GM12801 (cell line): ENCODE data around the gene FAM53A.

Source experiments
- CTCF ChIP-seq: IDR thresholded peaks from one replicate; pipeline ENCODE4 v1.5.1; 2011; ENCODE audit warnings: control low read depth; ENCODE audit not compliant: insufficient read length; ENCODE audit errors: extremely low read depth

Gene FAM53A

GRCh38 chr4:1664141-1664540 is 20.0 kb downstream of the FAM53A start:
- TF ChIP-seq CTCF, result no peak

- no peak for TF ChIP-seq CTCF
These were observed 20.6 kb downstream of the FAM53A start for GRCh38 chr4:1663549-1663948.

- TF ChIP-seq CTCF, result no peak
These were observed 22.4 kb downstream of the FAM53A start for GRCh38 chr4:1661695-1662094.

- no peak for TF ChIP-seq CTCF
These were observed 23.0 kb downstream of the FAM53A start for GRCh38 chr4:1660948-1661677.

- TF ChIP-seq CTCF, result no peak
These were observed 24.7 kb downstream of the FAM53A start for GRCh38 chr4:1659104-1660043.

GRCh38 chr4:1658581-1658980 is 25.5 kb downstream of the FAM53A start:
- TF ChIP-seq CTCF, result no peak

- TF ChIP-seq CTCF, result no peak
These were observed 26.0 kb downstream of the FAM53A start for GRCh38 chr4:1658146-1658545.
